ENCODE results near the gene SYNGAP1.

The SYNGAP1 gene

DNA sequence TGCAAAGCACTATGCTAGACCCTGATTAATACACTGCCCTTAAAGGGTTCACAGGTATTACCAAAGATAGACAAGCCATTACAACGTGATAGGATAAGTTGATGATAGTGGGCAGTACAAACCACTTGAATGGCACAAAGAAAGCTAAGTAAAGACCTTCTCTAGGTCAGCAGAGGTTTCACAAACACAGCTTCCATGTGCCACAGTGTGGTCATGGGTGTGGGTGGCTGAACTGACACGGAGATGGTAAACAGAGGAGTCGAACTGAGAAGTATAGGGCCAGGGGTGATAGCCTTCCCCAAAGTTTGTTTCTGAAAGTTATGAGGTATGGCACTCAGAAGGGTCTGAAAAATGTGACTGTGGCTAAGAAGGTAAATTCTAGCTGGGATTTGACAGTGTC lies 38.8 kb downstream of the SYNGAP1 start:
- no peak overlapping the region for H3K4me3 ChIP-seq (IDR thresholded peaks at IDR 0.05; ENCODE audit: insufficient read depth, low read depth, low read length)
- no peaks in the 10 kb centered on the region for H3K4me1 ChIP-seq (ENCODE audit: low read depth, poor library complexity, severe bottlenecking)
- no peak overlapping the region for H3K9ac ChIP-seq
- no peaks in the 10 kb centered on the region for H4K20me1 ChIP-seq (ENCODE audit: insufficient read depth)
- no peaks in the 10 kb centered on the region for H3K36me3 ChIP-seq (ENCODE audit: insufficient read depth)
- peaks cover 9% of the 10 kb centered on the region; the same call in 1 of the 2 replicates for H3K79me2 ChIP-seq (ENCODE audit: insufficient read depth, low read depth)
- no peaks in the 10 kb centered on the region for H3K27me3 ChIP-seq (ENCODE audit: insufficient read depth, low read depth)
- H3K4me2 ChIP-seq = no peak overlapping the region
- no peak overlapping the region for H2AFZ ChIP-seq (ENCODE audit: low read depth)
- TF ChIP-seq, protein P1, sequence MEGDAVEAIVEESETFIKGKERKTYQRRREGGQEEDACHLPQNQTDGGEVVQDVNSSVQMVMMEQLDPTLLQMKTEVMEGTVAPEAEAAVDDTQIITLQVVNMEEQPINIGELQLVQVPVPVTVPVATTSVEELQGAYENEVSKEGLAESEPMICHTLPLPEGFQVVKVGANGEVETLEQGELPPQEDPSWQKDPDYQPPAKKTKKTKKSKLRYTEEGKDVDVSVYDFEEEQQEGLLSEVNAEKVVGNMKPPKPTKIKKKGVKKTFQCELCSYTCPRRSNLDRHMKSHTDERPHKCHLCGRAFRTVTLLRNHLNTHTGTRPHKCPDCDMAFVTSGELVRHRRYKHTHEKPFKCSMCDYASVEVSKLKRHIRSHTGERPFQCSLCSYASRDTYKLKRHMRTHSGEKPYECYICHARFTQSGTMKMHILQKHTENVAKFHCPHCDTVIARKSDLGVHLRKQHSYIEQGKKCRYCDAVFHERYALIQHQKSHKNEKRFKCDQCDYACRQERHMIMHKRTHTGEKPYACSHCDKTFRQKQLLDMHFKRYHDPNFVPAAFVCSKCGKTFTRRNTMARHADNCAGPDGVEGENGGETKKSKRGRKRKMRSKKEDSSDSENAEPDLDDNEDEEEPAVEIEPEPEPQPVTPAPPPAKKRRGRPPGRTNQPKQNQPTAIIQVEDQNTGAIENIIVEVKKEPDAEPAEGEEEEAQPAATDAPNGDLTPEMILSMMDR (conservative IDR thresholded peaks at IDR 0.05; ENCODE audit: low read depth, low read length) = no peak
- H3K27ac ChIP-seq = no peak overlapping the region

DNA sequence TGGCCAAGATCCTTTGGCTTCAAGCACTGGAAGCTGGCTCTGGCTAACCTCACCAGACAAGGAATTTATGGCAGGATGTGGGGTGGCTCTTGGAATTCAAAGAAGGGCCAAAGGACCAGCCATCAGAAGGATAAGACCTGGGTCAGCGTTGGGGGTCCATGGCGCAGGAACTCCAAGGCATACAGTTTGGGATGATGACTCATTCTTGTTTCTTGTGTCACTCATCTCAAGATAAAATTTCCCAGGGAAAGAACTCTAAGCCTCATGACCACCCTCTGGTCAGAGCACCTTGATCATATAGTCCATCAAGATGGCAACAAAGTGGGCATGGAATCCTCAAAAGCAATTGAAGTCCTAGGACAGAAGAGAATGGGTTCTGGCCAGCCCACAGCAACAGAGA lies 39.4 kb downstream of the SYNGAP1 start:
- Histone ChIP-seq H3K9ac (no peak overlapping the region), H3K4me3 (IDR thresholded peaks at IDR 0.05; ENCODE audit: insufficient read depth, low read depth, low read length) (no peak overlapping the region), H3K4me1 (ENCODE audit: low read depth, poor library complexity, severe bottlenecking) (no peaks in the 10 kb centered on the region), H3K79me2 (ENCODE audit: insufficient read depth, low read depth) (peaks cover 9% of the 10 kb centered on the region; the same call in 1 of the 2 replicates), H3K27me3 (ENCODE audit: insufficient read depth, low read depth) (no peaks in the 10 kb centered on the region), H4K20me1 (ENCODE audit: insufficient read depth) (no peaks in the 10 kb centered on the region), H2AFZ (ENCODE audit: low read depth) (no peak overlapping the region), H3K36me3 (ENCODE audit: insufficient read depth) (no peaks in the 10 kb centered on the region), H3K27ac (no peak overlapping the region), H3K4me2 (no peak overlapping the region)
- TF ChIP-seq, protein P1 (conservative IDR thresholded peaks at IDR 0.05; ENCODE audit: low read depth, low read length) = no peak

DNA sequence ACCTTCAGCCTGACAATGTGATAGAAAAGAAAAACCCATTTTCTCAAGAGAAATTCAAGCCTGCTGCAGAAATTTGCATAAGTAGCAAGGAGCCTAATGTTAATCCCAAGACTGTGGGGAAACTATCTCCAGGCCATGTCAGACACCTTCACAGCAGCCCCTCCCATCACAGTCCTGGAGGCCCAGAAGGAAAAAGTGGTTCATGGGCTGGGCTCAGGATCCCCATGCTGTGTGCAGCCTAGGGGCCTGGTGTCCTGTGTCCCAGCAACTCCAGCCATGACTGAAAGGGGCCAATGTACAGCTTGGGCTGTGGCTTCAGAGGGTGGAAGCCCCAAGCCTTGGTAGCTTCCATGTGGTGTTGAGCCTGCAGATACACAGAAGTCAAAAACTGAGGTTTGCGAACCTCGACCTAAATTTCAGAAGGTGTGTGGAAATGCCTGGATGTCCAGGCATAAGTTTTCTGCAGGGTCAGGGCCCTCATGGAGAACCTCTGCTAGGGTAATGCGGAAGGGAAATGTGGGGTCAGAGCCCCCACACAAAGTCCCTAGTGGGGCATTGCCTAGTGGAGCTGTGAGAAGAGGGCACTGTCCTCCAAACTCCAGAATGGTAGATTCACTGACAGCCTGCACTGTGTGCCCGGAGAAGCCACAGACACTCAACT lies 46.3 kb downstream of the SYNGAP1 start:
- H4K20me1 ChIP-seq (ENCODE audit: insufficient read depth) = no peaks in the 10 kb centered on the region
- no peak overlapping the region for H2AFZ ChIP-seq (ENCODE audit: low read depth)
- no peak overlapping the region for H3K4me2 ChIP-seq
- TF ChIP-seq, protein P1 (conservative IDR thresholded peaks at IDR 0.05; ENCODE audit: low read depth, low read length) = no peak
- no peaks in the 10 kb centered on the region for H3K4me1 ChIP-seq (ENCODE audit: low read depth, poor library complexity, severe bottlenecking)
- no peaks in the 10 kb centered on the region for H3K36me3 ChIP-seq (ENCODE audit: insufficient read depth)
- no peaks in the 10 kb centered on the region for H3K79me2 ChIP-seq (ENCODE audit: insufficient read depth, low read depth)
- H3K9ac ChIP-seq = no peak overlapping the region
- H3K27ac ChIP-seq = no peak overlapping the region
- no peak overlapping the region for H3K4me3 ChIP-seq (IDR thresholded peaks at IDR 0.05; ENCODE audit: insufficient read depth, low read depth, low read length)
- H3K27me3 ChIP-seq (ENCODE audit: insufficient read depth, low read depth) = no peaks in the 10 kb centered on the region

DNA sequence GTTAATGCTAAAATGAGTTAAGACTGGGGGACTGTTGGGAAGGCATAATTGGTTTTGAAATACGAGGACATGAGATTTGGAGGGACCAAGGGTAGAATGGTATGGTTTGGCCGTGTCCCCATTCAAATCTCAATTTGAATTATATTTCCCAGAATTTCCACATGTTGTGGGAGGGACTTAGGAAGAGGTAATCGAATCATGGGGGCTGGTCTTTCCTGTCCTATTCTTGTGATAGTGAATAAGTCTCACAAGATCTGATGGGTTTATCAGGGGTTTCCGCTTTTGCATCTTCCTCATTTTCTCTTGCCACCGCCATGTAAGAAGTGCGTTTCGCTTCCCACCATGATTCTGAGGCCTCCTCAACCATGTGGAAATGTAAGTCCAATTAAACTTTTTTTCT lies 47.2 kb downstream of the SYNGAP1 start:
- H3K4me2 ChIP-seq = no peak overlapping the region
- TF ChIP-seq, protein P1 (conservative IDR thresholded peaks at IDR 0.05; ENCODE audit: low read depth, low read length) = no peak
- no peak overlapping the region for H2AFZ ChIP-seq (ENCODE audit: low read depth)
- H3K27ac ChIP-seq = no peak overlapping the region
- H3K79me2 ChIP-seq (ENCODE audit: insufficient read depth, low read depth) = no peaks in the 10 kb centered on the region
- no peaks in the 10 kb centered on the region for H3K27me3 ChIP-seq (ENCODE audit: insufficient read depth, low read depth)
- H3K36me3 ChIP-seq (ENCODE audit: insufficient read depth) = no peaks in the 10 kb centered on the region; the same call in 1 of the 2 replicates
- H4K20me1 ChIP-seq (ENCODE audit: insufficient read depth) = no peaks in the 10 kb centered on the region
- no peak overlapping the region for H3K9ac ChIP-seq
- no peaks in the 10 kb centered on the region for H3K4me1 ChIP-seq (ENCODE audit: low read depth, poor library complexity, severe bottlenecking)
- no peak overlapping the region for H3K4me3 ChIP-seq (IDR thresholded peaks at IDR 0.05; ENCODE audit: insufficient read depth, low read depth, low read length)

Measured in KMS-11 (cell line).